Measurements from ENCODE around the gene SCNM1.

DNA sequence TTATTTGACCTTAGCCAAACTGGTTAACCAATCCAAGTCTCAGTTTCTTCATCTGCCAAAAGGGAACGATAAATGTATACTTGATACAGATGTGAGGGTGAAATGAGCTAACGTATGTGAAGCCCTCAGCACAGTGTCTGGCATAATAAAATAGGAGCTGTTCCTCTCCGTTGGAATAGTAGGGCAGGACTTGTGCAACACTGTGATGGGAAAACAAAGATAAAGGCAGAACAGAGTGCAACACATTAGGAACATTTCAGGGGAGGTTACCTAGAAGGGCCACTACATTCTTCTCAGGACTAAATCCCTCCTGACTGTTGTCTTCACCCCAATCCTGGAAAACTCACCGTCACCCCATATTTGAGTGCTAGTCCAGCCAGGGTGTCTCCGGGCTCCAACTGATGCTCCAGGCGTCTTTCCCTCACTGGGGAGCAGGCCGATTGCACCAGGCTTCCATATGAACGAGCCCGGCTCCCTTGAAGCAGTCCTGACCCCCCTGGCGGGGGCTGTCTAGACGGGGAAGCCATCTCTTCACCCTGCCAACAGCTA is 1.1 kb upstream of the SCNM1 start:
- TF ChIP-seq POLR2A (conservative IDR thresholded peaks at IDR 0.05), result no peak
- no peak for TF ChIP-seq ZNF384 (IDR thresholded peaks at IDR 0.05; ENCODE audit: low read depth, low read length)
- TF ChIP-seq, protein P1, sequence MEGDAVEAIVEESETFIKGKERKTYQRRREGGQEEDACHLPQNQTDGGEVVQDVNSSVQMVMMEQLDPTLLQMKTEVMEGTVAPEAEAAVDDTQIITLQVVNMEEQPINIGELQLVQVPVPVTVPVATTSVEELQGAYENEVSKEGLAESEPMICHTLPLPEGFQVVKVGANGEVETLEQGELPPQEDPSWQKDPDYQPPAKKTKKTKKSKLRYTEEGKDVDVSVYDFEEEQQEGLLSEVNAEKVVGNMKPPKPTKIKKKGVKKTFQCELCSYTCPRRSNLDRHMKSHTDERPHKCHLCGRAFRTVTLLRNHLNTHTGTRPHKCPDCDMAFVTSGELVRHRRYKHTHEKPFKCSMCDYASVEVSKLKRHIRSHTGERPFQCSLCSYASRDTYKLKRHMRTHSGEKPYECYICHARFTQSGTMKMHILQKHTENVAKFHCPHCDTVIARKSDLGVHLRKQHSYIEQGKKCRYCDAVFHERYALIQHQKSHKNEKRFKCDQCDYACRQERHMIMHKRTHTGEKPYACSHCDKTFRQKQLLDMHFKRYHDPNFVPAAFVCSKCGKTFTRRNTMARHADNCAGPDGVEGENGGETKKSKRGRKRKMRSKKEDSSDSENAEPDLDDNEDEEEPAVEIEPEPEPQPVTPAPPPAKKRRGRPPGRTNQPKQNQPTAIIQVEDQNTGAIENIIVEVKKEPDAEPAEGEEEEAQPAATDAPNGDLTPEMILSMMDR (IDR thresholded peaks at IDR 0.05 in 2 of 3, conservative IDR thresholded peaks at IDR 0.05 in 1 of 3; ENCODE audit: insufficient read depth in 2 of 3, low read depth in 1 of 3, low read length in 3 of 3), result no peak
- TF ChIP-seq TCF7 (IDR thresholded peaks at IDR 0.05; ENCODE audit: borderline replicate concordance), result no peak
- TF ChIP-seq MAX (CRISPR knock-in tag; IDR thresholded peaks at IDR 0.05), result no peak
- TF ChIP-seq ZZZ3 (IDR thresholded peaks at IDR 0.05), result no peak
- no peak for TF ChIP-seq RBM15 (IDR thresholded peaks at IDR 0.05; ENCODE audit: insufficient read depth, low read length)
- TF ChIP-seq ZNF639 (CRISPR knock-in tag; conservative IDR thresholded peaks at IDR 0.05 in 1 of 2, IDR thresholded peaks at IDR 0.05 in 1 of 2), result no peak
